Measurements from ENCODE around the gene LANCL2.

DNA sequence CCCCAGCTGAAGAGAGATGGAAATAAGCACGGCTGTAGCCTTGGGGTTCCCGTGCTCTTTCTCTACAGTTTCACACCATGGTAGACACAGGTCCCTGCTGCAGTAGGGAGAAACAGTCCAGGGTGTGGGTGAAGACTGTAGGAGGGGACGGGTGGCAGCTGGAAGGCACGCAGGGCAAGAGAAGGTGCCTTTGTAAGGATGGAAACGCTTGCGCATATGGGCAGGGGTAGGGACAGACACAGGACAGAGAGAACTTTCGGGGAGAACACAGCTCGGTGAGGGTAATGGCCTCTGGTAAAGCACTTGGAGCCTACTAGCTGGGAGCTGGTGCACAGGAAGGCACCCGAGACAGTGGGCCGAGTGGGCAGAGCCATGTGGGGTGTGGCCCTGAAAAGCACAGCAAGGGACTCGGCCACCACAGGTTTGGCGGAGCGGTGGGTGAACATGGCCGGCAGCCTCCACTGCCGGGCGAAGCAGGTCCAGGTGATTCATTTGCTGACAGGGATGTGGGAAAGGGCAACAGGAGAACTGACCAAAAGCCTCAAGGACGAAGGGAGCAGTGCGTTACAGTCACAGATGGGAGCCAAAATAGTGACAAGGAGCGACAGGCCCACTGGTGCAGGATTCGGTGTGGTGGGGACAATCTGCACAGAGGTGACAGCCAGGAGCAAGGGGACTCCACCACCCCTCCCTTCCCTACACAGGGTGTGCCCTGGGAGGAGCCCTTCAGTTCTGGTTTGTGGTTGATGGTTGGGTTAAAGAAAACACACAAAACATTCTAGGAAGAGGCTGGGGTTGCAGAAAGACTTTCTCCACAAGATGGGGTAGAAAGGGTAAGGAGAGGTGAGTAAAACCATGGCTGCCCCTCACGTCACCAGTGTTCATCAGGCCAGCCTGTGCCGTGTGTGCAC lies 110.1 kb downstream of the LANCL2 start:
- TF ChIP-seq, protein P1, sequence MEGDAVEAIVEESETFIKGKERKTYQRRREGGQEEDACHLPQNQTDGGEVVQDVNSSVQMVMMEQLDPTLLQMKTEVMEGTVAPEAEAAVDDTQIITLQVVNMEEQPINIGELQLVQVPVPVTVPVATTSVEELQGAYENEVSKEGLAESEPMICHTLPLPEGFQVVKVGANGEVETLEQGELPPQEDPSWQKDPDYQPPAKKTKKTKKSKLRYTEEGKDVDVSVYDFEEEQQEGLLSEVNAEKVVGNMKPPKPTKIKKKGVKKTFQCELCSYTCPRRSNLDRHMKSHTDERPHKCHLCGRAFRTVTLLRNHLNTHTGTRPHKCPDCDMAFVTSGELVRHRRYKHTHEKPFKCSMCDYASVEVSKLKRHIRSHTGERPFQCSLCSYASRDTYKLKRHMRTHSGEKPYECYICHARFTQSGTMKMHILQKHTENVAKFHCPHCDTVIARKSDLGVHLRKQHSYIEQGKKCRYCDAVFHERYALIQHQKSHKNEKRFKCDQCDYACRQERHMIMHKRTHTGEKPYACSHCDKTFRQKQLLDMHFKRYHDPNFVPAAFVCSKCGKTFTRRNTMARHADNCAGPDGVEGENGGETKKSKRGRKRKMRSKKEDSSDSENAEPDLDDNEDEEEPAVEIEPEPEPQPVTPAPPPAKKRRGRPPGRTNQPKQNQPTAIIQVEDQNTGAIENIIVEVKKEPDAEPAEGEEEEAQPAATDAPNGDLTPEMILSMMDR (IDR thresholded peaks at IDR 0.05): no peak
- TF ChIP-seq ZFX (IDR thresholded peaks at IDR 0.05; ENCODE audit: borderline replicate concordance): no peak

All from 22Rv1 (cell line).